ENCODE results near the gene CPED1.
"Not testable (repeated sequence)": the region's sequence is repeated elsewhere in the genome, so short reads cannot be mapped to it uniquely, and the experiment has no call there.

Gene CPED1

DNA sequence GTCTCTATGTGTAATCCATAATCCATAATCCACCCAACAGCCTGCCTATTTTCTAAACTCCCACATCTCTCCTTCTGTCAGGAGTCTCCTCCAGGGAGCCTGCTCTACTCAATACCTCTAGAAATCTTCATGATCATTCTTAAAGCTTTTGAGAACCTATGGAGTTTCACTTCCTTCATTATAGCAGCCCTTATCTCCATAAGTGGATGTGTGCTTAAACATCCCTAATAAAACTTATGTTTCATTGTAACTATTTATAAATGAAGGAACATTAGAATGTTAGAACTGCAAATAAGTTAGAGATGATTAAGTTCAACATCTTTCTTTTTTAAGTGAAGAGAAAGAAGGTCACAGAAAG lies 8.5 kb downstream of the CPED1 start:
- no peak for DNase-seq (ENCODE audit: low spot score in 2 of 2)
- Mint-ChIP-seq H3K9me3 (no peaks in the 10 kb centered on the region), H3K27me3 (peaks cover 14% of the 10 kb centered on the region), H3K36me3 (no peaks in the 10 kb centered on the region), H3K27ac (no peak overlapping the region), H3K4me1 (peaks cover 16% of the 10 kb centered on the region), H3K4me3 (no peak overlapping the region)
- ATAC-seq (ENCODE audit: low read depth): no peak

DNA sequence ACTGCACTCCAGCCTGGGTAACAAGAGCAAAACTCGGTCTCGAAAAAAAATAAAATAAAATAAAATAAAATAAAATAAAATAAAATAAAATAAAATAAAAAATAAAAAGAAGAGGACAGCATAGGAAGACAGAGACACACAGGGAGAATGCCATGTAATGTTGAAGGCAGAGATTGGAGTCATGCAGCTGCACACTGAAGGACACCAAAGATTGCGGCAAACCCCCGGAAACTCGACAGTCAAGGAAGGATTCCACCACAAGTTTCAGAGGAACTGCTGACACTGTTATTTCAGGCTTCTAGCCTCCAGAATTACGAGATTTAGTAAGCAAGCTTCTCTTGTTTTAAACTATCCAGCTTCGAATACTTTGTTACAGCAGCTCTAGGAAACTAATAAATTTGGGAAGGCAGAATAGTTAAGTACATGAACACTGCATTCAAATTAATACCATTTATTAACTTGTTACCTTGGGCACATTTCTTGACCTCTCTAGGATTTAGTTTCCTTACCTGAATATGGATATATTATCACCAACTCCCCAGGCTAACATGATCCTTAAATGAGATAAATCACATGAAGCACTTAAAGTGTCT lies 9.5 kb downstream of the CPED1 start:
- Mint-ChIP-seq H3K27ac (no peak overlapping the region), H3K36me3 (no peaks in the 10 kb centered on the region), H3K4me3 (no peak overlapping the region), H3K27me3 (peaks cover 14% of the 10 kb centered on the region), H3K4me1 (peaks cover 16% of the 10 kb centered on the region), H3K9me3 (no peaks in the 10 kb centered on the region)
- DNase-seq (ENCODE audit: low spot score in 2 of 2): no peak
- no peak for ATAC-seq (ENCODE audit: low read depth)

DNA sequence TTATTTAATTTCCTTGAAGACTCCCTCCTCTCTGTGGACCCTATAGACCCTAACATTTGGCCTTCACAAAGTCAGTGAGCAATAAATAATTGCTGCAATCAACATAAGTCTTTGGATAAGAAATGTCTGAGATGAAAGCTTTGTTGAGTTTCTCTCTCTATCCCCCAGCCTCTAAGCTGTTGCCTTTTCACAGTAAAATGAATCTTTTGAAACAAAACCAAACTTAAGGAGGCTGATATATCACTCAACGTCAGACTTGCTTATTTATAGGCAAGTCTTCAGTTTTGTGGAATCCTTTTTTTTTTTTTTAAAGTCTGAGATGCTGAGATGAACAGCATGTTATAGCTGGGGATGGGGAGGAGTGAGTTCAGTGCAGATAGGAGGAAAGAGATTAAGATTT lies 10.0 kb downstream of the CPED1 start:
- H3K4me3 Mint-ChIP-seq: no peak overlapping the region
- ATAC-seq (ENCODE audit: low read depth): no peak
- H3K9me3 Mint-ChIP-seq: no peaks in the 10 kb centered on the region
- H3K36me3 Mint-ChIP-seq: no peaks in the 10 kb centered on the region
- no peak overlapping the region for H3K27ac Mint-ChIP-seq
- DNase-seq (ENCODE audit: low spot score in 2 of 2): no peak
- peaks cover 15% of the 10 kb centered on the region for H3K27me3 Mint-ChIP-seq
- peaks cover 16% of the 10 kb centered on the region for H3K4me1 Mint-ChIP-seq

DNA sequence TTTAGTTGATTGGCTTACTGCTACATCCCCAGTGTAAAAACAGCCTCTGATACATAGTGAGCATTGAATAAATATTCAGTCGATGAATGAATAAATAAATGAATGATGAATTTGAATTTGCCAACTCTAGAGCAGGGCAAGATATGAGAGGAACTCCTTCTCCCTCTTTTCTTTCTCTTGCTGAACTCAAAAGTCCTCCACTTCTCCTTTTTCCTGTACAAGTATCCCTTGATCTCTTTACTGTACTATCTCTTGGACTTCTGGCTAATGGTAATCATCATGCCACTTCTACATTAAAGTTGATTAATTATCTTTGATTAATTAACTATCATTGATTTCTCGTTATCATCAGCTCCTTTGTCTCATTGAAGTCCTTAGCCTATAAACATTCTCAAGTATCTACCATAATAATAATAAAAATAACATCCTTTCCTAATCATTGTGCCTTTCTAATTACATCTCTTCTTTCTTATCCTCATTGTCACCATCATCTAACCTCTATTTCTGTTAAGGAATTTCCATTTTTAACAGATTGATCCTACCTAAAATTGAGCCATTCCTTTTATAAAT lies 10.6 kb downstream of the CPED1 start:
- no peaks in the 10 kb centered on the region for H3K9me3 Mint-ChIP-seq
- ATAC-seq (ENCODE audit: low read depth) (no peak), DNase-seq (ENCODE audit: low spot score in 2 of 2) (no peak)
- H3K4me1 Mint-ChIP-seq: peaks cover 16% of the 10 kb centered on the region
- H3K4me3 Mint-ChIP-seq: no peak overlapping the region
- H3K27me3 Mint-ChIP-seq: peaks cover 16% of the 10 kb centered on the region
- no peaks in the 10 kb centered on the region for H3K36me3 Mint-ChIP-seq
- H3K27ac Mint-ChIP-seq: no peak overlapping the region

DNA sequence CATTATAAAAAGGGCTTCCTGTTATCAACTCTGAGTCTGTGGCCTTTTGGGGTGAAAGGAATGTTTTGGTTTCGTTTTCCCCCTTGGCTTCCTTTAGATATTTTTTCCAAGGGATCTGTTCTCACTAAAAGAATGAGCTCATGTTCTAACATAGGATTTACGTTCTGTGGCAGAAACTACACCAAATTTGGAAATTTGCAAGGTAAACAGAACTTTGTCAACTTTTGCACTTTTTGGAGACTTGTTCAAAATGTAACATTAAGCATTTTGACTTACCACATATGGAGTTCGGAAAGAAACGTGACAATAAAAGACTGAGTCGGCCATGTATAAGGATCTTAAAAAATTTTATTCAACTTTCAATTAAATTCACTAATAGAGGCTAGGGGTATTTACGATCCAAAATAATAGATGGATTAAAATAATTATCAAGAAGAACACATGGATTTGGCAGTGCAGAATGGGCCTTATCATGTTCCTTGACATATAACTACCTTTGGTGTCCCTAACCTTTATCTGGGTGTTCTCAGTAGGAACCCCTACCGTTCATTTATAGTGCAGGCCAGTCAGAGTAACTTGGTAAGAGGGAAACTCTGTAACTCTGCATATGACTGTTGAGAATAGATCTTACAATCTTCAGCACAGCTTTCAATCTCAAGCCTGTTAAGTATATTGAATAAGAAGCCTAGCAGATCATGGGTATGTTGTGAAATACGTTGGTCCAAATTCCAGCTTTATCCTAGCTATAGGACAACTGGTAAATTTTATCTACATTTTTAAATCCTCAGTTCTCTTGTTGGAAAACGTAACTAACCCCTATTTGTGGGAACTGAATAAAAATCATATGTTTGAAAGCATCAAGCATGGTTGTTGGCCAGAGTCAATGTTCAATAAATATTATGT lies 11.8 kb downstream of the CPED1 start:
- no peak for ATAC-seq (ENCODE audit: low read depth)
- Mint-ChIP-seq H3K9me3 (no peaks in the 10 kb centered on the region), H3K36me3 (no peaks in the 10 kb centered on the region), H3K27me3 (peaks cover 10% of the 10 kb centered on the region), H3K27ac (no peak overlapping the region), H3K4me1 (peaks cover 13% of the 10 kb centered on the region), H3K4me3 (no peak overlapping the region)
- DNase-seq (ENCODE audit: low spot score in 2 of 2): no peak

DNA sequence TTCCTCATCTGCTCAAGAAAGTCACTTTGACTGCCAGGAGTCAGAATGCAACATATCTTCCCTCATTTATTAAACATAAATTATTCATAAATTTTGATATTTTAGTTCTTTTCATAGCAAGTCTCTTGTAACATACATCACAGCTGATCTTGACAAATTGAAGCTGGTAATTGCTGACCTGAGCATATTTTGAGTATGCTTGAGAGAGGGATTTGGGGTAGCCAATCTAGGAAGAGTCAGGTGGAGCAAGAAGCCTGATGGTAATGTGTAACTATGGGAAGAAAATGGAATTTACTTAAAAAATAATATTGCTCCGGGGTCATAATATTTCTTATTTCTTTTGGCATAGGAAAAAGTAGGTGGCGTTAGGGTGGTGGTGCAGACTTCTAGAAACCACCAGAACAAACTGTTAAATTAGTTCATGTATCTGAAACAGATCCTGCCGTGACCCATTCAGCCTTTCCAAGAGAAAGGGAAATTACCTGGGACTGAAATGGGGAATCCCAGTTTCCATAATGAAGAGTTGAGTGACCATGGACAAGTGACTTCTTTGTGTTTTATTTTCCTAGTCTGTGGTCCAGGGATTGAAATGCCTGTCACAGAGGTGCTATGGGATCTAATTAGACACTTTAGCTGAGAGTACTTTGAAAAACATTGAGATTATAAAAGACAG lies 12.9 kb downstream of the CPED1 start:
- DNase-seq (ENCODE audit: low spot score in 2 of 2) (no peak), ATAC-seq (ENCODE audit: low read depth) (no peak)
- H3K9me3 Mint-ChIP-seq: no peaks in the 10 kb centered on the region
- peaks cover 10% of the 10 kb centered on the region for H3K27me3 Mint-ChIP-seq
- H3K27ac Mint-ChIP-seq: no peak overlapping the region
- peaks cover 6% of the 10 kb centered on the region for H3K4me1 Mint-ChIP-seq
- H3K4me3 Mint-ChIP-seq: no peak overlapping the region
- no peaks in the 10 kb centered on the region for H3K36me3 Mint-ChIP-seq

DNA sequence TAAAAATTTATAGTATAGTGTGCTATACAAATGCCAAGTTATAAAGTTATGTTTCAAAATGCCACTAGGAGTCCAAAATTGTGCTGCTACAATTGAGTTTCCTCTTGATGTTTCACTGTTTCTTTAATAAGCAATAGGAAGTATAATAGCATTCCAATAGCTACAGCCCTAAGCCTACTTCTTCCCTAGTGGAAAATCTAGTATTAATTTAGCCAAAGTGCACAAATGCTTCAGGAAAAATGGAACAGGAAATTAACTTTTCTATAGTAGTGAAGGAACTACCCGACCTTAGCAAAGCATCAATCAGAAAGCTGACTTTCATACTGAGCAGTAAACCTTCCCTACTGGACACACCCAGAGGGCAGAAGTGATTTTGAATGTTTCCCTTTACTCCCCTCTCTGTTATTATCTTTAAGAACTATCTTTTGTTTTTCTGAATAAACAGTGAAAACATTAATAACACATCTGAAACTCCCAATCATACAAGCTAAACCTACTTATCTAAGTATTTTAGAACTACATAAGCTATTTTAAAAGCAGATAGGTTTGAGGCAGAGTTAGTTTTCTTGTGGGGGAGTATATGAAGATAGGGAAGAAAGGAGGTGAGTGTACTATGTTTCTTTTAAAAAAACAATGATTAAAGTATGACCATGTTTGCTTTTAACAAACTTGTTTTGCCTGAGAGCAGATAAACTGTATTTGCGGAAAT lies 13.7 kb downstream of the CPED1 start:
- peaks cover 10% of the 10 kb centered on the region for H3K27me3 Mint-ChIP-seq

DNA sequence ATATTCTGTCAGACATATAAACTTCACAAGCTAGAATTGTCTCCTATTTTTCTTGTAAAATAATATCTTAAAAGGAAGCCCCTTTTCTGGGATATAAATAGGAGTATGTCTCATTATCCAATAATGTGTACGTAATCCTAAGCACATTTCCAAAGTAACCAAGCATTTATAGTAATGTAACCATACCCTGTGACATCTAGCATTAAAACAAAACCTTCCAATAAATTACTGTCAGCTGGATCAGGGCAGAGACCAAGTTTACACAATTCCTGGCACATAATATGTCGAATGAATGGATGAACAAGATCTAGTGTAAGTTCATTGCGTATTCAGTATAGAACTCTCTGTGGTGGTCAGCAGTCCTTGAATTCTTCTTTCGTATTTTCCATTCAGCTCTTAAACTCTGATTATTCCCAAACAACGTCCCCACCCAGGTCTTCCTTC lies 14.3 kb downstream of the CPED1 start:
- Mint-ChIP-seq H3K9me3 (no peaks in the 10 kb centered on the region), H3K4me1 (no peaks in the 10 kb centered on the region), H3K36me3 (no peaks in the 10 kb centered on the region), H3K27ac (no peak overlapping the region), H3K27me3 (peaks cover 13% of the 10 kb centered on the region), H3K4me3 (no peak overlapping the region)
- DNase-seq (ENCODE audit: low spot score in 2 of 2) (no peak), ATAC-seq (ENCODE audit: low read depth) (no peak)

More for the DNA sequence above, 13.7 kb downstream of the CPED1 start:
- Mint-ChIP-seq H3K27ac (no peak overlapping the region), H3K4me3 (no peak overlapping the region), H3K36me3 (no peaks in the 10 kb centered on the region), H3K9me3 (no peaks in the 10 kb centered on the region), H3K4me1 (no peaks in the 10 kb centered on the region)
- no peak for ATAC-seq (ENCODE audit: low read depth)
- DNase-seq (ENCODE audit: low spot score in 2 of 2): no peak

DNA sequence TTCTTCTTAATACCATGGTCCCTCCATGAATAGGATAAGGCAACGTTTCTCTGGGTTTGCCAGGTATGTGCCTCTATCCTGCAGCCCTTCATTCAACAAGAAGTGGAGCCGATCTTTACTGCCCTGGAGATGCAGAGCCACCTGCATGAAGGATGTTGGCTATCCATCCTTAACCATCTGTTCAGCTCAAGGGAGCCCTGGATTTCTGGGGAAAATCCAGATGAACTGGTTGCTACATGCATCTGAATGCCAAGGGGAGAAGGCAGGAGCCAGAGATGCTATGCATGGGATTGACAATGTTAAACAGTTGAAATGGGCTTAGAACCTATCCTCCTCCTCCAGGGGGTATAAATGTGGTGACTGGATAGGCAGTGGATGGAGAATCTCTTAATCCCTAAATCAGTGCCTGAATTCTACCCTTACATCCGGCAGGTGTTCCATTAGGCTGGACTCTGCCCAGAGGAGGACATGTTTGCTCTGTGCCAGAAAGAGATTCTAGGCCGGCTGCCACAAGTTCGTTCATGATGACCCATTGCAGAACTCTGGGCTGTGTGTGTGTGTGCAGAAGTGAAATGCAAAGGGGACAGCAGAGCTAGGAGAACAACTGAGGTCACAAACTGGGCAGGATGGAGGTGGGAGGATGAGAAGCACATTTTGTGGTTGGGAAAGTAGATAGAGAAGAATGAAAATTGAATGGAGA lies 15.6 kb downstream of the CPED1 start:
- Mint-ChIP-seq H3K4me3 (no peak overlapping the region), H3K36me3 (no peaks in the 10 kb centered on the region), H3K4me1 (no peaks in the 10 kb centered on the region), H3K27me3 (peaks cover 15% of the 10 kb centered on the region), H3K9me3 (no peaks in the 10 kb centered on the region), H3K27ac (no peak overlapping the region)
- no peak for ATAC-seq (ENCODE audit: low read depth)
- no peak for DNase-seq (ENCODE audit: low spot score in 2 of 2)

DNA sequence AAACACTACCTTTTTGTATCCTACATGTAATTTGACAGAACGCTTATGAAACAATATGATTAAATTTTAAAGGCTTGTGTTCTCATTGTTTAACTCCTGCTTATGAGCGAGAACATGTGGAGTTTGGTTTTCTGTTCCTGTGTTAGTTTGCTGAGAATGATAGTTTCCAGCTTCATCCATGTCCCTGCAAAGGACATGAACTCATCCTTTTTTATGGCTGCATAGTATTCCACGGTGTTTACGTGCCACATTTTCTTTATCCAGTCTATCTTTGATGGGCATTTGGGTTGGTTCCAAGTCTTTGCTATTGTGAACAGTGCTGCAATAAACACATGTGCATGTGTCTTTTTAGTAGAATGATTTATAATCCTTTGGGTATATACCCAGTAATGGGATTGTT lies 16.5 kb downstream of the CPED1 start:
- not testable (repeated sequence) for H3K4me1 Mint-ChIP-seq; H3K27ac Mint-ChIP-seq; H3K36me3 Mint-ChIP-seq; H3K4me3 Mint-ChIP-seq; H3K9me3 Mint-ChIP-seq; DNase-seq (ENCODE audit: low spot score in 2 of 2); ATAC-seq (ENCODE audit: low read depth)
- H3K27me3 Mint-ChIP-seq: peaks cover 13% of the 10 kb centered on the region

DNA sequence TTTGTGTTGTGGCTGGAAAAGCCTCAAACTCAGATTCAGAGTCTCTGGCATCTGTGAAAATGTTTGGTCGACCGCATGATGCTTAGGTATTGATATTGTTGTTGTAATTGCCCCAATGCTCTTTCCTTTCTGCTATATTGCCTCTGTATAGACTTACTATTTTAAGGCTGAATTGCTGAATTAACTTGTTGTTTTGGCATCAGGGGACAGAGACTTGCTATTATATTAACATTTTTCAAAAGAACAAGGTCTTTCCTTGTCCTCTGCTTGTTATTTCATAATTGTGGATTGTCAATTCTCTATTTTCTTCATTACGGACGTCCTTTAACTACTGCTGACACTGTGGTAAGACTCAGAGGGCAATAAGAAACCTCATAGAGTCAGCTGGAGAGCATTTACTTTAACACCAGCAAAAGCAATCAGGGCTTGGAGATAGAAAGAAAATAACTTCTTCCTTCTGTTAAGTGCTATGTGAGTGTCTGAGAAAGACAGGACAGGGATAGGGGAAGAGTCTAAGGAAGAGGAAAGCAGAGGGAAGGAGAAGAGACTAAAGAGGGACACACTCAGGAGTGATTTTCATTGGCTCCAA lies 17.6 kb downstream of the CPED1 start:
- Mint-ChIP-seq H3K9me3 (no peaks in the 10 kb centered on the region), H3K4me3 (no peak overlapping the region), H3K27me3 (peaks cover 13% of the 10 kb centered on the region), H3K4me1 (no peaks in the 10 kb centered on the region), H3K27ac (no peak overlapping the region), H3K36me3 (no peaks in the 10 kb centered on the region)
- DNase-seq (ENCODE audit: low spot score in 2 of 2): no peak
- ATAC-seq (ENCODE audit: low read depth): no peak

DNA sequence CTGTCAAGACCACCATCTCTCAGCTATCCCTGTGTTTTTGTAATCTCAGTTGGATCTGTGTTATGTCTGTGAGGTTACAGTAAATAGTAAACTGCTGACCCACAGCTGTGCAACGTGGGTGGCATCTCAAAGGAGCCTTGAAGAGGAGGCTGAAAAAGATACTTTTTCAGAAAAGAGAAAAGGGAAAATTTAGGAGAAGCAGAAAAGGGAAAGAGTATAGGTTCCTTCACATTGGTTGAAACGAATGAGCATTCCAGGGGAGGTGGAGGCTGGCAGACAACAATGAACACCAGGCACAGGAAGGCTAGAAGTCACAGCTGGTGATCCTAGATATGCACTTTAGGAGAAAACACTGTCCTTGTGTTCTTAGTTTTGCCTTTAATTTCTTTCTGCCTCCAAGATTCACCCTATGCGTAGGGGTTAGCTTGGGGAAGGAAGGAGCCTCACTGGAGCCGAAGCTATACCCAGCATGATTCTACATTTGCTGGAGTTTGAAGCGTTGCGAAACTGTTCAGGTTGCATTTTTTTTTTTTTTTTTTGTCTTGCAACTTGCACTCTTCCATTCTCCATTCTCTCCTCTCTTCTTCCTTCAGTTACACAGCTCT lies 18.3 kb downstream of the CPED1 start:
- Mint-ChIP-seq H3K4me3 (no peak overlapping the region), H3K4me1 (no peaks in the 10 kb centered on the region), H3K9me3 (no peaks in the 10 kb centered on the region), H3K36me3 (no peaks in the 10 kb centered on the region), H3K27me3 (peaks cover 13% of the 10 kb centered on the region), H3K27ac (no peak overlapping the region)
- ATAC-seq (ENCODE audit: low read depth) (no peak), DNase-seq (ENCODE audit: low spot score in 2 of 2) (no peak)

DNA sequence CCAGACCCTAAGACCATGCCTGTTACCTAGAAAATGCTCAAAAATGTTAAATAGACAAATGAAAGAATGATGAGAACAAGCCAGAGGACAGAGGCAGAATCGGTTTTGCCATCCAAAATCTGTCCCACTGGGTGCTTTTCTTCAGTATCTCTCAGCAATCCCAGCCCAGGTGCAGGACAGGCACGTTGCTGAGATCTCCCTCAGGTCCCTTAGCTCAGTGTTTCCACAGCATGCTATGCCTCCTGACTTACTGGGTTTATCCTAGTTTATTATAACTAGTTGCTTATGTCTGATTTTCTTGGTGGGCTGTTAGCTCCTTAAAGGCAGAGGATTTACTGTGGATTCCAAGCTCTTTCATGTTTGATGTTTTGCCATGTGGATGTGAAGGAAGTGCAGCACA lies 20.3 kb downstream of the CPED1 start:
- no peak overlapping the region for H3K27ac Mint-ChIP-seq
- no peaks in the 10 kb centered on the region for H3K4me1 Mint-ChIP-seq
- H3K27me3 Mint-ChIP-seq: peaks cover 10% of the 10 kb centered on the region
- ATAC-seq (ENCODE audit: low read depth): no peak
- no peaks in the 10 kb centered on the region for H3K9me3 Mint-ChIP-seq
- no peak overlapping the region for H3K4me3 Mint-ChIP-seq
- DNase-seq (ENCODE audit: low spot score in 2 of 2): no peak
- no peaks in the 10 kb centered on the region for H3K36me3 Mint-ChIP-seq
